ENCODE data around the gene NR6A1.

The NR6A1 gene

DNA sequence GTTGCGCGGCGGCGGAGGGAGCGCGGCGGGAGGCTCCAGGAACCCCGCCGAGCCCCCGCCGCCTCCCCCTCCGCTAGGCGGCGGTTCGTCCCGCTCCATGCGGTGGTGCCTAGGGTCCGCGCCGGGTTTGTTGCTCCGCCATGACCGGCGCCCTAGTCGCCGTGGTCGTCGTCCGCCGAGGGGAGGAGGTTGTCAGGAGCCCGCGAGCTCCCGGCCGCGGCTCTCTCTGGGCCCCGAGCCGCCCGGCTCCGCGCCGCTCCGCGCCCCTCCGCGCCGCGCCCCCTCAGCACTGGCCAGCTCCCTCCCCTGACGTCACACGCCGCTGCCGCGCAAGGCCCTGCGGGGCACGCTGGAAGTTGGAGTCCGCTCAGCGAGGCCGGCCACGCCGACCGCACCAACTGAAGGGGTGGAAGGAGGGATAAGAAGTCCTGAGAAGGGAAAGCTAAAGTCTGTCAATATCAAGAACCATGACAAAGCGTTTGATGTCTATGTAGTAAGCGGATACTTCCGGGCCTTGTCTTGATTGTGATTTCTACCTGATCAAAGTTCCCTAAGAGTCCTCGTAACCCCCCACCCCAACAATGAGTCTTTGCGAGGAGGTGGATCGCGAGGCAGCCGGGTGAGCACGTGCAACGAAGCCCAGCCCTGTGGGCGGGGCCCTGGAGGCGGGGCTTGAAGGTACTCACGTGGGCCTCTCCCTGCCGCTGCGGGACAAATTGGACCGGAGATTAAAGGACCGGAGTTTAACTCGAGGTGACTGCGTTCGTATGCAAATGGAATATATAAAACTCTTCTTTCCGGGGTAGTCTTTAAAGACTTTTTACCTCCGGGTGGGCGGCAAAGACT lies at the start of gene NR6A1:
Gene NR6A1 (minus strand): TSS at position 291 of the 846 bp plus-strand sequence.
- peak; percentile 91 for DNase-seq

DNA sequence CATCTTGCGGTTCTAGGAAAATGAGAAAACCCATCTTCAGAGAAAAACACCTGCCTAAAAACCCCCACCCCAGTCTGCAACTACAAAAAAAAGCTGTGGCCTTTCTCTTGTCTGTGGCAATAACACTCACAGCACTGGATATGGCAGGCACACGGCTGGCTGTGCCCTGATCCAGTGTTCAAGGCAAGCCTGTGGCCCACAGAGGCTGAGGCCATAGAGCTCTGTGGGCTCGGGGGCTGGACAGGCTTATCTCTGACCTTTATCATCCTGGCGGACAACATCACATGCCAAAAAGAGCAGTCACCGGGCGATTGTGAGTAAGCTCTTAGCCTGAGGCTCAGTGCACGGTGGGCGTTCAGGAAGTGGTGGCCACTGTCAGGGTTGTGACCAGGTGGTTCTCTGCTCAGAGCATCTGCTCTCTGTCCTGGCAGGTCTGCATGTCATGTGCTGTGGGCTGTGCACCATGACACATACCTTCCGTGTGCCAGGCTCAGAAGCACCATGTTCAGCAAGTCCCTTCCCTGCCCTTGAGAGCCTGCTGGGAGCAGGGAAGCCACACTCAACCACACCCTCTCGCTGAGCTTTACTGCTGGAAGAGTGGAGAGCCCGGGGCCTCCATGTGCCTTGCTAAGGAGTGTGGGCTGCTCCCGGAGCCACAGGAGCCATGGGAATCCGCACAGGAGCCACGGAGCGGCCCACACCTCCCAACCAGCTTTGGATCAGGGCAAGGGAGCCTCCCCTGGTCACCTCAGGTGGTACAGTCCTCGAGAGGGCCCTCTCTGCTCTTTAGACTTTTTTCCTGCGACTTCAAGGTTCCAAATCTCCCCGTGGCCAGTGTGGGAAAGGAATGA lies 47.5 kb upstream of the NR6A1 start:
- DNase-seq = no peak

DNA sequence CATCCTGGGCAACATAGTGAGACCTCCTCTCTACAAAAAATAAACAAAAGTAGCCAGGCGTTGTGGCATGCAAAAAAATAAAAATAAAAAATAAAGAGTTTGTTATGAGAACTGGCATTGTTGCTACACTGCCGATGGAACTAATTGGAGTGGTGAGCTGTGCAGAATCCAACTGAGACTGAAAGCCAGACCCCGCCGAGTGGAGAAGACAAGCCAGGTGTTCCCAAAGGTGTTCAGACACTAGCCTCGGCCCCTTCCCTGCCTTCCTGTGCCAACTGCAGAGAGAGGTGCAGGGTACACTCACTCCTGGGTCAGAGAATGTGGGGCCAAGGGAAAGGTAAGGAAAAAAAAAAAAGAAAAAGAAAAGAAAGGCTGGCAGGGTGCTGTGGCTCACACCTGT lies 44.5 kb upstream of the NR6A1 start:
- no peak for DNase-seq

DNA sequence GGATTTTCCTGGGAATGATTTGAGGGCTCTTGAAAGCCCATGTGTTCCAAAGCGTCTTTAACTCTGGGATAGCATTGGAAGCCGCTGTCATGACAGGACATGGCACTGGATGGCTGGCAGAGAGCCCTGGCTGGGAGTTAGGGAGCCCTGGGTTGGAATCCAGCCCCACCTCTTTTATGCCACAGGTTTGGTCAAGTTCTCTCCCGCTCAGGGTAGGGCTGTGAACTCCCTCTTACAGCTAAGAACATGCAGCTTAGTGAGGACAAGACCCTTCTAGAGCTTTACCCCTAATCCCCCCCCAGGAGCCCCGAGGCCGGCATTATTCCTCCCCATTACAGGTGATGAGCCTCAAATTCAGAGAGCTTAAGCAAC lies 43.0 kb upstream of the NR6A1 start:
- DNase-seq = no peak

DNA sequence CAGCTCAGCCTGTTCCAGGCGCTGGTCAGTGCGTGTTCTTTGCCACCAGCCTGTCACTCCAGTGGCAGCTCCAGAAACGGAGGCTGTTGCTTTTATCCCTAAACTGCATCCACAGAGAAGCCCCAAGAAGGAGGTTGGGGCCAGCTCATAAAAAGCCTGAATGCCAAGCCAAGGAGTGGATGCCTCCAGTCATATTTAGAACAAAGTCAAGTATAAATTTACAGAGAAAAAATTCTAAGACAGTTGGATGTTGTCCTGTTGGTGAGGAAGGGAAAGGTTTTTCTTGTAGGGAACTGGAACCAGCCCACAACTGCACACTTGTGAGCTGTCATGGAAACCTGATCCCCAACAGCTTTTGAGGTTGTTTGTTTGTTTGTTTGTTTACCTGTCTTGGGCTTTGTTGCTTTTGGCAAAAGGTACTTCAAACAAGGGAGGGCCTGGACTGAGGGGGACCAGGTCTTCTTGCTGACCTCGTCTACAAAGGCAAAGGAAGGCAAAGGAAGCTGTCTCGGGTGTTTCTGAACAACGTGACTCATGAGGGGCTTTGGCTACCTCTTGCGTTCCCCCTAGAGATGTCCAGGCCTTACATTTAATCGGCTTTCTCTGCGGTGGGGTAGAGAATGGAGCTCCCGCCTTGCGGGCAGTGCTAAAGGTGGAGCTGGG lies 42.5 kb upstream of the NR6A1 start:
- no peak for DNase-seq

DNA sequence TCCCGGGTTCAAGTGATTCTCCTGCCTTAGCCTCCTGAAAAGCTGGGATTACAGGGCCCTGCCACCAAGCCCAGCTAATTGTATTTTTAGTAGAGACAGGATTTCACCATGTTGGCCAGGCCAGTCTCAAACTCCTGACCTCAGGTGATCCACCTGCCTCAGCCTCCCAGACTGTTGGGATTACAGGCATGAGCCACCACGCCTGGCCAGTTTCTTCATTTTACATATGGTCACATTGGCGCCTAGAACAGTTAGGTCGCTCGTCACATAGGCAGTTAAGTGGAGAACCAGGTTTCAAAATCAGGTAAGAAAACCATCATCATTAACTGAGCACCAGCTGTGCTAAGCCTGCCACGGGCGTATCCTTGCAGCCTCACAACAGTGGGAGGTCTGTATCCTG lies 41.9 kb upstream of the NR6A1 start:
- DNase-seq = no peak

DNA sequence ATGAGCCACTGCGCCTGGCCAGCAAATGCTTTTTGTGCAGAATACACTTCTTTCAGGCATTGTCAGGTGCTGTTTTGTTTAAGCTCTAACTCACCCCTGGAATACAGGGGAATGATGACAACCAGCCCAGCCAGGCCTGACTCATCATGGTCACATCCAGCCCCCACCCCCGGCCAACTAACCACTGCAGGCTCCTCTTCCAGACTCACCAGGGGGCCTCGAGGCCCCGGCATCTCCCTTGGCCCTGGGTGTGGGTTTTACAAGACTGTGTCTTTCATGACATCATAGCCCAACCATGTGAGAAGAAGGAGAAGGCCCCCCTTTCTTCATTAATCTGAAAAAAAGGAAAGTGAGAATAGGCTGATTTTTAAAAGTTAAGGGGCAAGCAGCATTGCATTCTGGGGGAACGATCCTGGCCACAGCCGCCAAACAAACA lies 41.3 kb upstream of the NR6A1 start:
- DNase-seq = no peak

DNA sequence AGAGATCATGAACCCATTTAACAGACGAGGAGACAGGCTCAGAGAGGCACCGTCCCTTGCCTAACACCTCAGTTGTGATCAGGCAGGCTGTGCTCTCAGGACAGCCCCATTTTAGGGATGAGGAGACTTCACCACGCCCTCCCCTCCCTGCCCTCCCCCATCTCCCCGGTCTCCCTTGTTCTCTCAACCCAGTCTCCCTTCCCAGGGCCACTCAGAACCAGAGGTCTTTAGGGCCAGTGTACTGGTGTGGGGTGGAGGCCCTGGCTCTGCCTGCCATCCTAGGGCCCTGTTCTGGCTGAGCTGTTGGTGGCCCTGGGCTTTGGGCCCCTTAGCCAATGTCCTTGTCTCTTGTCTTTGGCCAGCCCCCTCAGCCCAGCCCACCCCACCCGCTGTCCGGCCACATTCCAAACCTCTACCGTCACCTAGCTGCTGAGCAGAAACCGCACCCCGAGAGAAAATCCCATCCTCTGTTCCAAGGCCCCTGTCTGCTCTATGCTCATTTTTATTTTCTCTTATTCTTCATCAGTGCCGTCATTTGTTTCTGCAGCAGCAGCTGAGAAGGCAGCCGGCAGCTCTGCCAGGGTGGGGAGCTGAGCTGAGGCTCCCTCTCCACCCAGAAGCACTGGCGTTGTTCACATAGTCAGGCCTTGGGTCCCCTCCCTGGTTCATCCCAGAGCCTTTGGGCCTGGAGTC lies 39.7 kb upstream of the NR6A1 start:
- no peak for DNase-seq

DNA sequence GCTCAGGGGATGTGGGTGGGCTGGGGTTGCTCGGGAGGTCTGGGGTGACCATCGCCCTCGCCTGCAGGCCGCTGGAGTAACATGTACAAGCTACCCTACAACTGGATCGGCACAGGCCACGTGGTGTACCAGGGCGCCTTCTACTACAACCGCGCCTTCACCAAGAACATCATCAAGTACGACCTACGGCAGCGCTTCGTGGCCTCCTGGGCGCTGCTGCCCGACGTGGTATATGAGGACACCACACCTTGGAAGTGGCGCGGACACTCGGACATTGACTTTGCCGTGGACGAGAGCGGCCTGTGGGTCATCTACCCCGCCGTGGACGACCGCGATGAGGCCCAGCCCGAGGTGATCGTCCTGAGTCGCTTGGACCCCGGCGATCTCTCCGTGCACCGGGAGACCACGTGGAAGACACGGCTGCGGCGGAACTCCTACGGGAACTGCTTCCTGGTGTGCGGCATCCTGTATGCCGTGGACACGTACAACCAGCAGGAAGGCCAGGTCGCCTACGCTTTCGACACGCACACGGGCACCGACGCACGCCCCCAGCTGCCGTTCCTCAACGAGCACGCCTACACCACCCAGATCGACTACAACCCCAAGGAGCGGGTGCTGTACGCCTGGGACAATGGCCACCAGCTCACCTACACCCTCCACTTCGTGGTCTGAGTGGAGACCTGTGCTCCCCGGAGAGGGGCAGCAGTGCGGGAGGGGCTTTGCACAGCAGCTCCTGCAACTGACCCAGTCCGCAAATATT lies 38.8 kb upstream of the NR6A1 start:
- no peak for DNase-seq

DNA sequence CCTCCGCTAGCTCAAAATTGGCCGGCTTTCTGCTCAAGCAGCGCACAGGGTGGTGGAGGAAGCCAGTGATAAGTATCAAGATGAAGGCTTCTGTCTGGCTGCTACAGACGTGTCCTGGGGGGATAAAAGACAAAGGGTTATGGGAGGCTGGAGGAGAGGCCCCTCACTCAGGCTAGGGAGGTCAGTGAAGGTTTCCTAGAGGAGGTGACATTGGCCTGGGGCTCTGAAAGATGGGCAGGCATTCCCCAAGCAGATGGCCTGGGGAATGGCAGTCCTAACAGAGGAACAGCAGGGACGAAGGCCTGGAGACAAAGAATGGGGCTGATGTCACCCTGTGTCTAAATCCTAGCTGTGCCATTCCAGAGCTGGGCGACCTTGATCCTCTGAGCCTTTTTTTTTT lies 38.1 kb upstream of the NR6A1 start:
- no peak for DNase-seq

DNA sequence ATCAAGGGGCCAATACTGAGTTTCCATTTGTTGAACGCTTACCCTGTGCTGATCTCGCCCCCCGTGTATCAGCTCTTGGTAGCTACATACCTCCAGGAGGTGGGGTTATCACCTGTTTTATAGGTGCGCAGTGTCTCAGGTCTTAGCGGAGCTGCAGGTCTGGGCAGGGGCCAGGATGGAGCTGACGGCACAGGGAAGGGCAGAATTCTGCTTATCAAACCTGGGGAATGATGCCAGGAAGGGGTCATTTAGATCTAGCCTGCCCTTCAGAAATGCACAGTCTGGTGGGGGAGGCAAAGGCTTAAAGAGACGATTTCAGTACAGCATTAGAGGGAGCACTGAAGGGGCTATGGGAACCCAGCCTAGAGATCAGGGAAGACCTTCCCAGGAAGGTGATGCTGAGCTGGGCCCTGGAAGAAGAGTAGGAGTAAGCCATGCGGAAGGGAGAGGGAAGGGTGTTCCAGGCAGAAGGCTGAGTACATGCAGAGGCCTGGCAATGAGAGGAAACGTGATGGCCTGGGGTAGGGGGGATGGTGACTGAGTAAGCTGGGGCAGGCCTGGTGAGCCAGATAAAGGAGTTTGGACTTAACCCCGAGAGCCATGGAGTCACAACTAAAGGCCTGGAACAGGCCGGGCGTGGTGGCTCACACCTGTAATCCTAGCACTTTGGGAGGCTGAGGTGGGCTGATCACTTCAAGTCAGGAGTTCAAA lies 37.3 kb upstream of the NR6A1 start:
- no peak for DNase-seq

DNA sequence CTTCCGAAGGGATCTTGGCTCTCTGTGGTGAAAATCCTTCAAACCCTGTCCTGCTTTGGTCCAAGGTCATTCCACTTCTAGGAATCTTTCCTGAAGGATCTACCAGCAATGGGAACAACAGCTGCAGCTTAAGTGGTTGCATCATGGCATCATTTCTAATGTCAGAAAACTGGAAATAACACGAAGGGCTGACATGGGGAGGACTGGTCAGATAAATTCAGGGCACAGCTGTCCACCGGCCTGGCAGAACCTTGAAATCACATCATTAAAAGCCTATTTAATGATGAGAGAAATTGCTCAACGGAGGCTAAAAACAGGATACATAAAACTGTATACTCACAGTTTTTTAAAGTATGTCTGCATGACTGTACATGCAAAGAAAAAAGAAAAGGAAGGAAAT lies 34.1 kb upstream of the NR6A1 start:
- DNase-seq = no peak

DNA sequence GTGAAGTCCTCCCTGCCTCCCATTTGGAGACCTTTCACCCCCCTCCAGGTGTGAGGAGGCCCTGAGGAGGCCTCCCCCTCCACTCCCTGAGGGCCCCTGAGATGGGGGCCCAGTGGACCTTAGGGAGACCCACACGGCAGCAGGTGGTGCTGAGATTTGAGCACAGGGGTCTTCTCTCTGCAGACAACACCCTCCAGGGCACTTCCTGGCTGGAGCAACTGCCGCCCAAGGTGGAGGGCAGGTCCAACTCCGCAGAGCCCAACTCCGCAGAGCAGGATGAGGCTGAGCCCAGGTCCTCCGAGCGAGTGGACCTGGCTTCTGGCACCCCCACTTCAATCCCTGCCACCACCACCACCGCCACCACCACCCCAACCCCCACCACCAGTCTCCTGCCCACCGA lies 32.8 kb upstream of the NR6A1 start:
- DNase-seq = no peak

DNA sequence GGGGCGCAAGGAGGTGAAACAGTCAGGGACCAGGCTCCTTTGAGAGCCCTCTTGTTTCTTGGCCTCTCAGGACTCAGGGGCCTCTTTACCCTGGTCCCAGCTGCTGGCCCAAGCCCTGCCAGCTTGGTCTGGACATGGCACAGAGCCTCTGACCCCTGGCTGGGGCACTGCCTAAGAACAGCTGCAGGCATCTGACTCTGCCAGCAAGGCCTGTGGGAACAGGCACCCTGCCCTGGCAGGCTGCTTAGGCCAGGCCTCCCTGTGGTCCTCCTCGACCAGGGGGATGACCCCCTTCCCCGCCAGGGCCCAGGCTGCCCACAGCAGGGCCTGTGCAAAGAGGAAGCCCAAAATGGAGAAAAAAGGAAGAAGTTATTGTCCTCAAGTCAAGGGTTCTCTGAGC lies 31.3 kb upstream of the NR6A1 start:
- no peak for DNase-seq

DNA sequence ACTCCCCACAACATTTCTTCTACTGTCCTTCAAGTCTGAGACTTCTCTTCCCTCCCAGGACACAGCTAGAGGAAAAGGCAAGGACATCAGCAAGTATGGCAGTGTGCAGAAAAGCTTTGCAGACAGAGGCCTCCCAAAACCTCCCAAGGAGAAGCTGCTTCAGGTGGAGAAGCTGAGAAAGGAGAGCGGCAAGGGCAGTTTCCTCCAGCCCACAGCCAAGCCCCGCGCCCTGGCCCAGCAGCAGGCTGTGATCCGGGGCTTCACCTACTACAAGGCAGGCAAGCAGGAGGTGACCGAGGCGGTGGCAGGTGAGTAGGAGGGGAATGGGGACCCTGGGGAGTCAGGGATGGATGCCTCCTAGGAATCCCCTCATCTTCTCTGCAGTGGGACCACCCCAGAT lies 30.2 kb upstream of the NR6A1 start:
- no peak for DNase-seq

DNA sequence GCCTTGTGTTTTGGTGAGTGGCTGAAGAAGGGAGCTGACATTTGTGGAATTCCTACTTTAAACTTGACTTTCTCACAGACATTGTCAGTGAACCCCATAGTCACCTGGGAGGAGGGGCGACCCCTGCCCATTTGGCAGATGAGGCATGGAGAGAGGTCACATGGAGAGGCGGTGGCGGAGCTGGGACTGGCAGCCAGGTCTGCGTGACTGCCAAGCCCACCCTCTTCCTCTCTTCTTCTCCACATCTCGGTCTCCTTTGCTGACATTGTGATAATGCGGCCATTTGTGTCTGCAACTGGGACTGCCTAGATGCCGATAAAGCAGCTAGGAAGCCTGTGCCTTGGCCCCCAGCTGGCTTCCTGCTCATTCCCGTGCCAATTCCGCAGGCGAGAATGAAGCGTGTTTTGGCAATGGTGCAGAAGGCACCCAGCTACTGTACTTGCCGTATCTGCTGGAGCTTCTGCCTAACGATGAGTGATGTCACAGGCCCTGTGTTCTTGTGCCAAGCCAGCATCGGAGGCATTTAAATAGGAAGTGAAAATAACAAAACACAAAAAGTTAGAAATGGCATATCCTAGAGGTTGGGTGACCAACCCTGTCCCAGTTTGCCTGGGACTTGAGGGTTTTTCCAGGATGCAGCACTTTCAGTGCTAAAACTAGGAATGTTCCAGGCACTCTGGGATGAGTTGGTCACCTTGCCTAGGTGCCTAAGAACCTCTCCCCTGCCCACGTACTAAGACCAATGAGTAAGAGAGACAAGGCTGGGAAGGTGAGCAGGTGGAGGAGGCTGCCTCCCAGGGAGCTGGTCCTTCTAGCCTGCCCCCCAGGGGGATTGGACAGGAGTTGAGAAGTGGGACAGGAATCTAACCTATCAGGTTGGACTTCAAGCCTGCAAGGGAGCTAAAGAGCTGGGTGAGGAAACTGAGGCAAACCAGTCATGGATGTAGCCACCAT lies 29.5 kb upstream of the NR6A1 start:
- DNase-seq = no peak

DNA sequence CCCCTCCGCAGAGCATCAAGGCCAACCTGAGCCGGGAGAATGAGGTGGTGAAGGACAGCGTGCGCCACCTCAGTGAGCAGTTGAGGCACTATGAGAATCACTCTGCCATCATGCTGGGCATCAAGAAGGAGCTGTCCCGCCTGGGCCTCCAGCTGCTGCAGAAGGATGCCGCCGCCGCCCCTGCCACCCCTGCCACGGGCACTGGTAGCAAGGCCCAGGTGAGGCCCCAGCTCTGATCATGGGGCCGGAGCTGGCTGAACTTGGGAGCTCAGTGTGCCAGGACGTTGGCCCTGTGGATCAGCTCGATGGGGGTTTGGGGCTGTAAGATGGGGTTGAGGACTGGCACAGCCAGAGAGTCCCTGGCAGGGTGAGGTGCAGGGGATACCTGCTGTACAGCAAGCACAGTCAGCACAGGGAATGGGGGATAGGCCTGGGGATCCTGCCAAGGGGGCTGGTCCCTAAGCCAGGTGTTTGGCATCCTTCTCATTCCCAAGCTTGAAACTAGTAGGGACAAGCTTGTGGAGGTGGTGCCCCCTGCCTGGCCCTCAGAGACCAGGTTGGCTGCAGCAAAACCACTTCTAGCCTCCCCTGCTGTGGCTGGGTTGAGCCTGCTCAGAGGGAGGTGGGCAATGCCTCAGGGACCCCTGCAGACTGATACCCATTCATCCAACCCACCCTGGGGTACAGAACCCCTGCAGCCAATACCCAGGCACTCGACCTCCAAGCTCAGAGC lies 28.3 kb upstream of the NR6A1 start:
- DNase-seq = no peak

DNA sequence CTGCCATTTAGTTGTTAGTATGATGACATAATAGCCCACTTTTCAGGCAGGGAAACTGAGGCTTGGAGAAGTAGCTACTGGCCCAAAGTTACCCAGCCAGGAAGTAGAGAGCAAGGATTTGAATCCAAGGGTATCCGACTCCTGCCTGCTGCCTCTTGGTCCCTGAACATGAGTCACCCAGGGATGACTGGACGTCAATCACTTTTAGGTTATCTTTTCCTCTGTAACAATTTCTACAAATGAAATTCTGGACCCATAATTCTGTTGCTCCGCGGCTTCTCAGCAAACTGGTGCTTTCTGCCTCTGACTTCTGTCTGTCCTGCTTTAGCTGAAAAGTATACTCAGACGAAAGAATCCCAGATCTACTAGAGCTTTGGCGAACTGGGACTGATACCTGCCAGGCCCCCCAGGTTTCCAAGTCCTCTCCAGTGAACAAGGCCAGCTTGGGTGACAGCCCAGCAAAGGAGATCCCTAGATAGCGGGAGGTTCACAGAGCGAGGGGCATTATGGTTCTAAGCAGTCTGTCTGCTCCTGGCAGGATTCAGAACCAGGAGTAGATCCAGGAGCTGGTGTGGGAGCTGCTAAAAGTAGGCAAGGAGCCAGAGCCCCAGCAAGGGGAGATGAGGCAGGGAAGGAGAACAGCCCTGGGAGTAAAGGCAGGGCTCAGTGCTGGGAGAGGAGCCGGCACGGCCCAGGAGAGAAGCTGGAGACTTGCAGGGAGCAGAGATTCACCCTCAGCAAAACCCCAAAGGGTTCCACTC lies 26.4 kb upstream of the NR6A1 start:
- DNase-seq = no peak

DNA sequence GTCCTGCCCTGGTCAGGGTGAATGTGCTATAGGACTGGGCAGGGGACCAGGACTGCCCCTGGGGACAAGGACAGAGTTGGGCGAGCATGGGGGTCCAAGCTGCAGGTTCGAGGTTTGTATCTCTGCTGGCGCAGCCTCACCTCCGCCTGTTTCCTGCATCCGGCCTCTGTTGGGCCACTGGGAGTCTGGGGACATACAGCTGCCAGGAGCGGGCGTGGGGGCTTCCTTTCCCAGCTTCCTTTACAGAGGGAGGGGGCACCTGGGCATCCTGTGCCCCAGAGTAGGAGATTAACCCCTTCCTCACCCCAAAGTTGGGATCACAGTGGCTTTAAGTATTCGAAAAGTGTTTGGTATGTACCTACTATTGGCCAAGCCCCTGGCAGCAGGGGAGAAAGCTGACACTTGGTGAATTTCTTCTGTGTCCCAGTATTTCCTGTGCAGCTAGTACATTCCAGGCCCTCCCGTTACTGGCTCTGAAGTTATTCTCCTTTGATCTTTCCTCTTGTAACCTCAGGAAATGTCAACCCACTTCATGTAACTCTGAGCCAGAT lies 24.8 kb upstream of the NR6A1 start:
- no peak for DNase-seq
